GM19099 (cell line): Measurements from ENCODE around the gene MALSU1.

Experiments used
- POLR2A ChIP-seq: IDR thresholded peaks from 3 replicates; pipeline ENCODE4 v1.6.1; 2011; ENCODE audit warnings: low read depth; ENCODE audit not compliant: insufficient read length; ENCODE audit errors: extremely low read depth

MALSU1 gene

GRCh38 chr7:23338439-23338838 is 39.3 kb downstream of the MALSU1 start:
- no peak for TF ChIP-seq POLR2A

DNA sequence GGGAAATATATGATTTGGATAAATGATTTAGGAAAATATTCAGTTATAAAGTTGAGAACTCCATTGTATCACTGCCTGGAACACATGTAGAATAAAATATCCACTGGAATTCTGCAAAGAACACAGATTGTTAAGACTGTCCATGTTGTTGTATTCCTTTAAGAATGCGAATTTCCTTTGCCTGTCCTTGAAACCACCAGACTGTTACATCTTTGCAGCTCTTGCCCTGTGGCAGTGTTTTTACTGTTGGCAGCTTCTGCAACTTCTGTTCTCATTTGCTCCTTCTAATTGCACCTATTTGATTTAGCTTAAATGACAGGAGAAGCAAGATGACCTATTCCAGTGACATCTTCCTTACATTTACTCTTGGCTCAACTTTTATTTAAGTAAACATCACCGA is 39.7 kb downstream of the MALSU1 start:
- no peak for TF ChIP-seq POLR2A

DNA sequence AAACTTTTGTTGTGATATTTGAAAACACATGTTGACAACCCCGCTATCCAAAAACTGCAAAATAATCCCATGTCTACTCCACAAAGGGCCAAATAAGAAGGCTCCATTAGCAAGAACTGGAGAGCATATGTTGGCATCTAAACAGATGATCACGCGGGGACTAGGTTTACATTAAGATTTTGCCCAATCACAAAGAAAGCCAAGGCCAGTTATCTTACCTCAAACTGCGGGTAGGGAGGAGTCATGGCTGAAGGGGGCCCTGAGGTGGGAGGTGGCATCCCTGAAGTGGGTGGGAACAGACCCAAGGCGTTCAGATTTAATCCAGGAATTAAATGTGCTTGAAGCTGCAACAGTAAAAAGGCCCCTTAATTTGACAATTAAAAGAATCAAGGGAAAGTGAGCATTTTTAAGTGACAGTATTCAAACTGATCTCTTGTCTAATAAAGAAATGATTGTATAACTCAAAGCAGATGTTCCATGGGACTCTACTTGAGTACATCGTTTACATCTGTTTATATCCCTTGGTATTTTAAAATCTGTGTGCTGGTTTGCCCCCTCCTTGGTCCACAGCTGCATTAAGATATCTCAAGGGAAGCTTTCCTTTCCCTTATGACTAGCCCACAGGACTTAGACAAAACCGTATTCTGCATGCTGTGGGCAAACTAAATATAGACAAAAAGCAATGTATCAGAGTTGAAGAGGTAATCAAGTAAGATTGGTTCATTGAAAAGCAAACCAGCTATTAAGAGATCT is 42.9 kb downstream of the MALSU1 start:
- TF ChIP-seq POLR2A: no peak

DNA sequence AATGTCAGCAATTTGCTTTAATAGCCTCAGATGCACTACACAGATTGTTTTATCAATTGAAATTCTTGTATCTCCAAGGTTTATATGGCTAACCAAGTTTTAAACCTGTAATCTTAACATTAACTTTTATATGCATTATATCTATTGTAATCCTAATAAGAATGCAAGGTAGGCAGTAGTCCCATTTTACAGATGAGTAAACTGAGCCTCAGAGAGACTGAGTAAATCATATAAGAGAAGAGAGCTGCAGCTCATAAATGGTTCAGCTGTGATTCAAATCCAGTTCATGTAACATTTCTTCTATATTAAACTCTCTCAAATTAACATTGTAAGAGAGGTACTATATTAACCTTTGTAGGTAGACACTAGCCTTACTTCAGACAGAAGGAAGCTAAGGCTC is 44.0 kb downstream of the MALSU1 start:
- TF ChIP-seq POLR2A: no peak

DNA sequence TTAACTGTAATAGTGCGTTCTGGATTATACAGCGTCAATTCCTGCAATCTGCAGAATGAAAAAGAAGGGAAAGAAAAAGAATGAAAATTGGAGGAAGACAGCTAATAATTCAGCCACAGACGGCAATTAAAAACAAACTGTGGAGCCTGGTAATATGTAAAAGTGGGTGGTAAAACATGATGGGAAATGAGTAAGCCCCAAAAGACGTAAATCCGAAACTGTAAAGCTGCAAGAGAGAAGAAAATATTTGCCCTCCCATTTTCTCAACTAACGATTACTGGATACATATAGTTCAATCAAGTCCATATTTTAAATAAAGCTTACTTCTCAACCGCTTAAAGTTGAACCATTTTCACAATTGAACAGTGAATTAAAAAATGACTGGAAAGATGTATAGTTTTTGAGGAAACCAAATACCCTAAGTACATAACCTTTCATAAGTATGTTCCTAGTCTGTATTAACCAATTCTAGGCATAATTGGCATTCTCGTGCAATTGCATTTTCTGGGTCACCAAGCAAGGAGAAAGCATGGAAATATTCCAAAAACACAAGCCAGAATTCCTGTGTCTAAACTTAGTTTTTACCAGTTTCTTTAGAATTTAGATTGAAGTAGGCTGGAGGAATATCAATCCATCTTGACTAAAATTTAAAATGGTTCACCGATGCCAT is 44.8 kb downstream of the MALSU1 start:
- TF ChIP-seq POLR2A: no peak

- TF ChIP-seq POLR2A: no peak
Observed at GRCh38 chr7:23345601-23346000, 46.5 kb downstream of the MALSU1 start.

DNA sequence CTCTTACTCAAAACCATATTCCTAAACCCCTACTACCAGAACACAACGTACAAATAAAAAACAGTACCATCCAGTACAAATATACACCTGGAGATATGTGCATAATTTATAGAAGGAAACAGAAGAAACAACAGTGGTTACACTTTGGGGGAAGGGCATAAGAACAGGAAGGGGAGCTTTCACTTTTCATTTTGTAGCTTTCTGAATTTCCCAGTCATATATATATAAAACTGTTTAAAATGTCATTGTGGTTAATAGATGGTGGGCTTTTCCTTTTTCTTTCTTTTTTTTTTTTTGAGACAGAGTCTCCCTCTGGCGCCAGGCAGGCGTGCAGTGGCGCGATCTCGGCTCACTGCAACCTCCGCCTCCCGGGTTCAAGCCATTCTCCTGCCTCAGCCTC is 47.2 kb downstream of the MALSU1 start:
- no peak for TF ChIP-seq POLR2A

DNA sequence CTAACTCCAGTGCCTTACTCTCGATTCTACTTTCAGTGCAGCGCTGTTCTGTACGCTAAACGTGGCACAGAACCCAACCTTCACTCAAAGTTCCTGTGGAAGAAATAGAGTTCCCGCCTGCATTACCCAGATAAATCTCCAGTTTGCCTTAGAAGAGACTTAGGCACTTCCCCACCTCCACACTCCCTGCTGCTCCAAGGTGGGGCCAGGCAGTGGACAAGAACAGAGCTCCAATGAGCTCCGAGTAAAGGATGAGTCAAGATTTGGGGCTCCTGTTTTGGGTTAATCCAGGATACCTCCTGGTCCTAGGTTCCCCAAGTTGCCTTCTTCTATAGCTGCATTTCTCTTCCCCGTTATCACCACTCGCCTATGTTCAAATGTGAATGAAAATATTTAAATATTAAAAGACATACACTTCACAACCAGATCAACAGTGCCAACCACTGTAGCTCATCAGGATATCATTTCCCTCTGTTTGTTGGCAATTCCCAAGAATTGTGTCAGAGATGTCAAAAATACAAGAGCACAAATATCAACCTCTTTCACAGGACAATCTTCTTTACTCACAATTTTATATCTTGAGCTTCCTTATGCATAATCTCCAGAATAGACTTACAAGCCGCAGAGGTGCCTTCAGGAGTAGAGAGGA is 48.0 kb downstream of the MALSU1 start:
- TF ChIP-seq POLR2A: no peak

DNA sequence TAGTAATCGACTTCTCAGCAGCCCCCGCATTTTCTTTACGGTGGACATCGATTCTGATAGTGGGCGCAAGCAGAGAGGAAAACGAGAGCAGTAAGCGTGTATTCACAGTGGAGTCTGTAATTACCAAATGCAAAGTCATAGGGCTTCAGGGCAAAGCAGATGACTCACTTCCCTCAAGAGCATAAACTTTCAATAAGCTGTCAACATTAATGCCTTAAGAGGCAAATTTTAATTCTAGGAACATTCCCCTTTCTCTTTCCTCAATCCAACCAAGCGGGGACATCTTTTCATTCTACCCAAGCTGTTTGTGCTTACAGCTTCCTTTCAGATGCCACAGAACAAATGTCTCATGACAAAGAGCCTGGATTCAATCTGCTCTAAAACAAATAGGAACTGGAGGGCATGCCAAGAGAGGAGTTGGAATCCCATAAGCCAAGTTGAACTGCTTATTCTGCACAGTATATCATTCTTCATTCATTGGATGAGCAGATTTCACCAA is 48.6 kb downstream of the MALSU1 start:
- no peak for TF ChIP-seq POLR2A

GRCh38 chr7:23349484-23350157 is 50.5 kb downstream of the MALSU1 start:
- no peak for TF ChIP-seq POLR2A

DNA sequence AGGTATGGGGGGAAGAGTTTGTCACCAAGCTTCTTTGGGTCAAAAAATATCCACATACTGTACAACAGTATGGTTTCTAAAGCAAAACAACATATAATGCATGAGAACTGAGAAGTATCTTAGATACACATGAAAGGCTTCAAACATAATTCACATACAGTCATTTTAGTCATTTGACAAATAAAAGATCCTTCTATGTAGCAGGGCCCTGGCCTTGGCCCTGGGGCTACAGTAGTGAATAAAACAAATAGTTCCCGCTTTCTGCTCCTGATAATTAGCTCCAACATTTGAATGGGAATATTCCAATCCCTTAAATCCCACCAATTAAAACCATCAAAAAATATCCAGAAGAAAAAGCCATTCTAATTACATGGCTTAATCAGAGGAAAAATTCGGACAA is 51.3 kb downstream of the MALSU1 start:
- no peak for TF ChIP-seq POLR2A

DNA sequence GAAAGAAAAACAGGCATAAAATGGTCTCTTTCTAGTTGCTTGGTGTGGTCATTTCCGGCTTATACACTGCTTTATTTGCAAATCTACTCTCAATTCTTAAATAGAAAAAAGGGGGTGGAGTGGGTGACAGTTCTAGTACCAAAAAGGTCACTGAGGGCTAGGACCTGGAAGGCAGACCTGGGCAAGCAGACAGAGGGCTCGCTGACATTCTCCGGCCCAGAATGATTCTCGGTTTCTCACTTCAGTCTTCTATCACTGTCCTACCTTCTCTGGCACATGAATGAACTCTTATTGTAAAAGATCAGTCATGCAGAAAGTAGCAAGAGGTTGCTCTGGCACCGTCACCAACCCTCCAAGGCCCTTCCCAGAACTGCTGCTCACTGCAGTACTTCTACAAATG is 54.0 kb downstream of the MALSU1 start:
- no peak for TF ChIP-seq POLR2A

DNA sequence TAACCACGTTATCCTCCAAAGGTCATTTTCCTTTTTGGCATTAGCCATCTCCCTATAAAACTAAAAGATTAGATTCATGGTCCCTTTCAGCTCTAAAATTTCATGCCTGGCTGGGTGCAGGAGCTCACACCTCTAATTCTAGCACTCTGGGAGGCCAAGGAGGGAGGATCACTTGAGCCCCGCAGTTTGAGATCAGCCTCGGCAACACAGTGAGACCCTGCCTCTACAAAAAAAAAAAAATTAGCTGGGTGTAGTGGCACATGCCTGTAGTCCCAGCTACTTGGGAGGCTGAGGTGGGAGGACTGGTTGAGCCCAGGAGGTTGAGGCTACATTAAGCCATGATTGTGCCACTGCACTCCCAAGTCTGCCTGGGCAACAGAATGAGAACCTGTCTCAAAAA is 57.0 kb downstream of the MALSU1 start:
- TF ChIP-seq POLR2A: no peak

DNA sequence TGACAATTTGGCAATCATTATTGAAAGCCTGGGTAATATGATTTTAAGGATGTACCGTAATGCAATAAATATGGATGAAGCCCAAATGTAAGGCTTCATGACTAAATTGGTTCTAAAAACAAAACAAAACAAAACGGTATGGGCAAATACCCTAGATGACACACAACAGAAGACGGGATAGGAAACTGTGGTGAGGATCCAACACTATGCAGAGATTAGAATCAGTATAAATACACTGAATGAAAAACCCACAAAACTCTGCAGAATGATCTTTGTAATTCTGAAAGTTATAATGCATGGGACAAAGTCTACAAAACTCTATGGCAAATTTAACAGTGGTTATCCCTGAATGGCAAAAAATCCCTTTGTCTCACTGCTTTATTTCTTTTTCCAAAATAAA is 57.6 kb downstream of the MALSU1 start:
- no peak for TF ChIP-seq POLR2A
